ENCODE measurements around the gene TRABD. TPM values are rescaled to one million over a fixed set of nuclear protein-coding genes. Genes with fewer than 3 reads are reported as not detected.

TRABD gene
- total RNA-seq, 1 donor from 2014 or later, result 44.4 TPM

DNA sequence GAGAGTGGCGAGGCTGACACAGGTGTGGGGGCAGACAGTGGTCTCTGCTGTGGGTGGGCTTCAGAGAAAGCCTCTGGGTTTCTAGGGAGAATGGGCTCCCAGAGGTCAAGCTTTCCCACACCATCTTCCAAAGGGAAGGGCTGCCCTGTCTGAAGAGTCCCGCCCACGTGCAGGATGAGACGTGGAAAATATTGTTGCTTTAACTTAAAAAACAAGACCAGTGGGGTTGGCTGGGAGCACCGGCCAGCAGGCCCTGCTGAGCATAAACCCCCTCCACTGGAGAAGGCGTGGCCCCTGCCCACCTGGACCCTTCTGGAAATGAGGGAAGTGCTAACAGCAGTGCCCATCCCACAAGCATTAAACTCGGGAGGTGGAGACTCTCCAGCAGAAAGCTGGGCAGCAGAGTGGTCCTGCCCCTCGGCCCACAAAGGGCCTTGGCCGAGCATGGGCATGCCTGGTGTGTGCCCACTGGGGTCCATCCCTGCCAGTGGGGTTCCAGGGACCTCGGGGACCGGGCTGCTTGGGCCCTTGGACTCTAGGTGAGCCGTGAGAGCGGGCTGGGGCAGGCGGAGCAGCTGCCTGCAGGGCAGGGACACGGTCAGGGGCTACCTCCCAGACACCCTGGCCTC, 30.5 kb downstream of the TRABD start:
- DNase-seq (ENCODE audit: low spot score in 2 of 2, unreplicated experiment in 2 of 2), result no peak
- Mint-ChIP-seq H3K36me3 (peaks cover 35% of the 10 kb centered on the region), H3K4me3 (no peak overlapping the region)

DNA sequence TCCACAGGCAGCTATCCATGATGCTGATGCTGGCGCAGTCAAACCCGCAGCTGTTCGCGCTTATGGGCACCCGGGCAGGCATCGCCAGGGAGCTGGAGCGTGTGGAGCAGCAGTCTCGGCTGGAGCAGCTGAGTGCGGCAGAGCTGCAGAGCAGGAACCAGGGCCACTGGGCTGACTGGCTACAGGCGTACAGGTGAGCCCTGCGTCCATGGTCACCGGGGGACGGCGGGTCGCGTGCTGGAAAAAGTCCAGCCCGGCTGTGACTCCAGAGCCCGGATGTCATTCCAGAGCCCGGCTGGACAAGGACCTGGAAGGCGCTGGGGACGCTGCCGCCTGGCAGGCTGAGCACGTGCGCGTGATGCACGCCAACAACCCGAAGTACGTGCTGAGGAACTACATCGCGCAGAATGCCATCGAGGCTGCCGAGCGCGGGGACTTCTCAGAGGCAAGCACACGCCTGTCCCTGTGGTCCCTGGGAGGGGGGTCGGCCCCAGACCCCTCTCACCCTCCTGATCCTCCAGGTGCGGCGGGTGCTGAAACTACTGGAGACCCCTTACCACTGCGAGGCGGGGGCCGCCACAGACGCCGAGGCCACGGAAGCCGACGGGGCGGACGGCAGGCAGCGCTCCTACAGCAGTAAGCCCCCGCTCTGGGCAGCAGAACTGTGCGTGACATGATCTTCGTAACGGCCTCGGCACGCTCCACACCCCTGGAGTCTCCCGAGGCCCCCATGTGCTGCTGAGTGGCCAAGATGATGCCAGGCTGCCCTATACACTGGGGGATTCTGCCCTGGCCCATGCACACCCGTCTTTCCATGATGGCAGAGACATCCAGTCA, 31.2 kb downstream of the TRABD start:
- no peaks in the 10 kb centered on the region for H3K4me1 Mint-ChIP-seq
- H3K27ac Mint-ChIP-seq, result no peak overlapping the region
- no peaks in the 10 kb centered on the region for H3K27me3 Mint-ChIP-seq (ENCODE audit: low read depth)
- H3K36me3 Mint-ChIP-seq, result peaks cover 32% of the 10 kb centered on the region
- H3K4me3 Mint-ChIP-seq, result no peak overlapping the region
- no peaks in the 10 kb centered on the region for H3K9me3 Mint-ChIP-seq
- TF ChIP-seq, protein P1, sequence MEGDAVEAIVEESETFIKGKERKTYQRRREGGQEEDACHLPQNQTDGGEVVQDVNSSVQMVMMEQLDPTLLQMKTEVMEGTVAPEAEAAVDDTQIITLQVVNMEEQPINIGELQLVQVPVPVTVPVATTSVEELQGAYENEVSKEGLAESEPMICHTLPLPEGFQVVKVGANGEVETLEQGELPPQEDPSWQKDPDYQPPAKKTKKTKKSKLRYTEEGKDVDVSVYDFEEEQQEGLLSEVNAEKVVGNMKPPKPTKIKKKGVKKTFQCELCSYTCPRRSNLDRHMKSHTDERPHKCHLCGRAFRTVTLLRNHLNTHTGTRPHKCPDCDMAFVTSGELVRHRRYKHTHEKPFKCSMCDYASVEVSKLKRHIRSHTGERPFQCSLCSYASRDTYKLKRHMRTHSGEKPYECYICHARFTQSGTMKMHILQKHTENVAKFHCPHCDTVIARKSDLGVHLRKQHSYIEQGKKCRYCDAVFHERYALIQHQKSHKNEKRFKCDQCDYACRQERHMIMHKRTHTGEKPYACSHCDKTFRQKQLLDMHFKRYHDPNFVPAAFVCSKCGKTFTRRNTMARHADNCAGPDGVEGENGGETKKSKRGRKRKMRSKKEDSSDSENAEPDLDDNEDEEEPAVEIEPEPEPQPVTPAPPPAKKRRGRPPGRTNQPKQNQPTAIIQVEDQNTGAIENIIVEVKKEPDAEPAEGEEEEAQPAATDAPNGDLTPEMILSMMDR (IDR thresholded peaks at IDR 0.05; ENCODE audit: unreplicated experiment), result no peak
- no peak for DNase-seq (ENCODE audit: low spot score in 2 of 2, unreplicated experiment in 2 of 2)

More for the DNA sequence above, 30.5 kb downstream of the TRABD start:
- Mint-ChIP-seq H3K4me1 (no peaks in the 10 kb centered on the region), H3K27me3 (ENCODE audit: low read depth) (no peaks in the 10 kb centered on the region), H3K9me3 (no peaks in the 10 kb centered on the region), H3K27ac (no peak overlapping the region)
- TF ChIP-seq, protein P1 (IDR thresholded peaks at IDR 0.05; ENCODE audit: unreplicated experiment), result no peak

DNA sequence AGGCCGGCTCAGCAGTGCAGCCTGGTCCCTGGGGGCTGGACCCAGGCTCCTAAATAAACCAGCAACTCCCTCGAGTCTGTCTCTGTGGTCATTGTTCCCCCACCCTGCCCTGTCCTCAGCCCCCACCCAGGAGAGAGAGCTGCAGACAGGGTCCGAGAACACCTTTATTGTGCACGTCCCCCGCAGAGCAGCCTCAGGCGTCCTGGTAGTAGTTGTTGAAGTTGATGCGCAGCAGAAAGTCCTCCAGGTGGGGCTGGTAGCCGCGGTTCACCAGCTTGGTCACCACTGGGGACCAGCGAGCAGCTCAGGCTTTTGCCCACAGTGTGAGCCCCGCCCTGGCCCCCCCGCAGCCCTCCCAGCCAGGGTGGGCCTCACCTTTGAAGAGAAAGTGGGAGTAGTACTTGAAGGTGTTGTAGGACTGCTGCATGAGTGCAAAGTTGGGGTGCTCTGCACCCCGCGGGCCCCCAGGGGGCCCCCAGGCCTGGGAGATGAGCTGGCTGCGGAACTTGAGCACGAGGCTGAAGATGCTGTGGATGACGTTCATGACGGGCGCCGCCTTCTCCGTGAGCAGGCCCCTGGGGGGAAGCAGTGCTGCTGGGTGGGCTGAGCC, 31.9 kb downstream of the TRABD start:
- peaks cover 25% of the 10 kb centered on the region for H3K36me3 Mint-ChIP-seq
- no peaks in the 10 kb centered on the region for H3K9me3 Mint-ChIP-seq
- no peak overlapping the region for H3K27ac Mint-ChIP-seq
- no peak for DNase-seq (ENCODE audit: low spot score in 2 of 2, unreplicated experiment in 2 of 2)
- no peaks in the 10 kb centered on the region for H3K4me1 Mint-ChIP-seq
- H3K4me3 Mint-ChIP-seq, result no peak overlapping the region
- no peaks in the 10 kb centered on the region for H3K27me3 Mint-ChIP-seq (ENCODE audit: low read depth)
- TF ChIP-seq, protein P1 (IDR thresholded peaks at IDR 0.05; ENCODE audit: unreplicated experiment), result no peak

DNA sequence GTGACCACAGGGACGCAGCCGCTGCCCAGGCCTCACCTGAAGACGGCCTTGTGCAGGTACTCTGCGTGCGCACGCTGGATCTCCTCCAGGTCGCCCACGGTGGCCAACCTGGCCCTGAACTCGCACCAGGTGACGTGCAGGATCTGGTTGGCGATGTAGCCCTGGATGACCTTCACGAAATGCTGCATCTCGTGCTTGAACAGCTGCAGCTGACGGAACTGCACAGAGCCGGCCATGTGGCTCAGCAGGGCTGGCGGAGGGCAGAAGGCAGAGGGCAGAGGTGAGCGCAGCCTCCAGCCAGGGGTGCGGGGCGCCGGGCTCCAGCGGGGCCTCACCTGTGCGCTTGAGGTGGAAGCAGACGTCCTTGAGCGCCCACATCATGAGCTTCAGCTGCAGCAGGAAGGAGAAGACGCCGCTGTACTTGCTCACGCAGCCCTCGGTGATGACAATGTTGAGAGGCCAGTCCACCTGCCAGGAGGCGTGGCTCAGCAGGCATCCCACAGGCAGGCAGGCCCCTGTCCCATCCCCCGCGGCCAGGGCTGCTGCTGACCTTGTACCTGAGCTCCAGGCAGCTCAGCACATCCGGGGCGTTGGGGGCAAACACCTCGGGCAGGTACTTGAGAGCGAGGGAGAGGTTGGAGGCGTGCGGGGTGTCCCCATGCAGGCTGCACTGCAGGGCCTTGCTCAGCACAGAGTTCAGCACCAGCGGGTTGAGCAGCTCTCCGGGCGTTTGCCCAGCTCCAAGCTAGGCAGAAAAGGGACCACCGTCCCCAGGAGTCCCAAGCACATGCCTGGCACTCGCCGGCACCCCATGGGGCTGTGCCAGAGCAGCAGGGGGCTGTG, 32.7 kb downstream of the TRABD start:
- Mint-ChIP-seq H3K27me3 (ENCODE audit: low read depth) (no peaks in the 10 kb centered on the region), H3K27ac (no peak overlapping the region), H3K4me3 (no peak overlapping the region), H3K4me1 (no peaks in the 10 kb centered on the region), H3K9me3 (no peaks in the 10 kb centered on the region), H3K36me3 (peaks cover 23% of the 10 kb centered on the region)
- DNase-seq (ENCODE audit: low spot score in 2 of 2, unreplicated experiment in 2 of 2), result no peak
- TF ChIP-seq, protein P1 (IDR thresholded peaks at IDR 0.05; ENCODE audit: unreplicated experiment), result no peak

DNA sequence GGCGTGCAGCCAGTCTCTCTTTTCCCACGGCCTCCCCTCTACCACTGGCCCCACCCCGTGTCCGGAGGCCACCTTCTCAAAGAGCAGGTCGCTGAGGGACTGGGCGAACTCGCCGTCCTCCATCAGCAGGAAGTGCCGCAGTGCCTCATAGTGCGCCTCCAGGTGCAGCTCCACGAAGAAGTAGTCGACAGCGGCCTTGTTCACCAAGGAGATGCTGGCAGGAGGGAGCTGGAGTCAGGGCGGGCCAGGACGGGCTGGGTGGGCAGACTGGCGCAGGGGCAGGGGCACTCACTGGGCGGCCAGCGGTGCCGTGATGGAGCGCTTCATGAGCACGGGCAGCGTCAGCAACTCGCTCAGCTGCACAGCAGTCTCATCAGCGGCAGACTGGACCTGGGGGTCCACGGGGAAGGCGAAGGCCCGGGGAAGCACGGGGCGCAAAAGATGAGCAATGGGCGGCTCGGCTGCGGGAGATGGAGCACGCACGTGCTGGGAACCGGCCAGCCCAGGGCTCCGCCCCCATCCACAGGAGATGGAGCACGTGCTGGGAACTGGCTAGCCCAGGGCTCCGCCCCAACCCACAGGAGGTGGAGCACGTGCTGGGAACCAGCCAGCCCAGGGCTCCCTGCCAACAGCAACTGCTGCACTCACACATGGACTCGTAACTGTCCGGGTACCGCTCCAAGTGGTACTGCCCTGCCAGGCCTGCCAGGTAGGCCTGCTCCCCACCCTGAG, 33.4 kb downstream of the TRABD start:
- no peaks in the 10 kb centered on the region for H3K4me1 Mint-ChIP-seq
- no peak overlapping the region for H3K27ac Mint-ChIP-seq
- H3K9me3 Mint-ChIP-seq, result no peaks in the 10 kb centered on the region
- TF ChIP-seq, protein P1 (IDR thresholded peaks at IDR 0.05; ENCODE audit: unreplicated experiment), result no peak
- DNase-seq (ENCODE audit: low spot score in 2 of 2, unreplicated experiment in 2 of 2), result peak in 1 of 2 experiments; percentile 49
- H3K36me3 Mint-ChIP-seq, result peaks cover 22% of the 10 kb centered on the region
- no peaks in the 10 kb centered on the region for H3K27me3 Mint-ChIP-seq (ENCODE audit: low read depth)
- no peak overlapping the region for H3K4me3 Mint-ChIP-seq
